ENCODE measurements around the gene SLC25A23.

The SLC25A23 gene

DNA sequence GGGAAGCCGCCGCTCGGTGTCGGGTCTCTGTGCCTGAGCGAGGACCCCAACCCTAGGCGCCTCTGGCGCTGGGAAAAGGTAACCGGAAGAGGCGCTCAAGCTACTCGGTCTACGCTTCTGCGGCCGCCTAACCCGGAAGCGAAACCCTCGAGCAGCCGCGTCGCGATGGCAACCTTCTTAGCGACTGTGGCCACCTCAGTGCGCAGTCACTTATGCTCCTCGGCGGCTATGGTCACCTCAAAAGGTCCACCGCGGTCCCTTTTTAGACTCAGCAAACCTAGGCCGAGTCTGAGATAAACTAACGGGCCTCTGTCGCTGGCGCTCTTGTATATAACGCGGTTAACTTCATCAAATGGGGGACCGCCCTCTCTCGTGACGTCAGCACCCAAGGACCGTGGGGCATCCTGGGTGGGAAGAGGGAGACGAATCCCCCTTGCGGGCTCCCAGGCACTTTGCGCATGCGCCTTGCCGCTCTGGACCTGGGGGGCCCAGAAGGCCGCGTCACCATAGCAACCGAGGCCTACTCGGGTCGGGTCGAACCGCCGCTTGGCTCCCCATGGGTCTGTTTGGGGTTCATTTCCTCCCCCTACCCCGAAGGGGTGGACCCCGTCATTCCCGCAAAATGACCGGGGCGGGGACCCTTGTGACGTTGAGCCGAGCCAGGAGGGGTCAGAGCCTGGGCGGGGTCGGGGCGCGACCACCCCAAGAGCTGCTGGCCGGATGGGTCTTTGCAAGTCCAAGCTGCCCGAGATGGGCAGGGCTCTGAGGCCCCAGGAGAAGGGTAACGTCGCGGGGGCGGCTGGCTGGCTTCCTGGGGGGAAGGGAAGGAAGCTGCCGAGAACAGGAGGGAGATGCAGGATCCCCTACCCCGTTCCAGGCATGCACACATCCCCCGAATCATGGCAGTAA, 66.3 kb downstream of the SLC25A23 start, which contains the start of gene GTF2F1 (continued):
- TF ChIP-seq, protein P1, sequence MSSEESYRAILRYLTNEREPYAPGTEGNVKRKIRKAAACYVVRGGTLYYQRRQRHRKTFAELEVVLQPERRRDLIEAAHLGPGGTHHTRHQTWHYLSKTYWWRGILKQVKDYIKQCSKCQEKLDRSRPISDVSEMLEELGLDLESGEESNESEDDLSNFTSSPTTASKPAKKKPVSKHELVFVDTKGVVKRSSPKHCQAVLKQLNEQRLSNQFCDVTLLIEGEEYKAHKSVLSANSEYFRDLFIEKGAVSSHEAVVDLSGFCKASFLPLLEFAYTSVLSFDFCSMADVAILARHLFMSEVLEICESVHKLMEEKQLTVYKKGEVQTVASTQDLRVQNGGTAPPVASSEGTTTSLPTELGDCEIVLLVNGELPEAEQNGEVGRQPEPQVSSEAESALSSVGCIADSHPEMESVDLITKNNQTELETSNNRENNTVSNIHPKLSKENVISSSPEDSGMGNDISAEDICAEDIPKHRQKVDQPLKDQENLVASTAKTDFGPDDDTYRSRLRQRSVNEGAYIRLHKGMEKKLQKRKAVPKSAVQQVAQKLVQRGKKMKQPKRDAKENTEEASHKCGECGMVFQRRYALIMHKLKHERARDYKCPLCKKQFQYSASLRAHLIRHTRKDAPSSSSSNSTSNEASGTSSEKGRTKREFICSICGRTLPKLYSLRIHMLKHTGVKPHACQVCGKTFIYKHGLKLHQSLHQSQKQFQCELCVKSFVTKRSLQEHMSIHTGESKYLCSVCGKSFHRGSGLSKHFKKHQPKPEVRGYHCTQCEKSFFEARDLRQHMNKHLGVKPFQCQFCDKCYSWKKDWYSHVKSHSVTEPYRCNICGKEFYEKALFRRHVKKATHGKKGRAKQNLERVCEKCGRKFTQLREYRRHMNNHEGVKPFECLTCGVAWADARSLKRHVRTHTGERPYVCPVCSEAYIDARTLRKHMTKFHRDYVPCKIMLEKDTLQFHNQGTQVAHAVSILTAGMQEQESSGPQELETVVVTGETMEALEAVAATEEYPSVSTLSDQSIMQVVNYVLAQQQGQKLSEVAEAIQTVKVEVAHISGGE (tag by site-specific recombination; conservative IDR thresholded peaks at IDR 0.05; ENCODE audit: low read depth), result peak; percentile 89
- TF ChIP-seq KLF16 (tag by site-specific recombination; IDR thresholded peaks at IDR 0.05) (0 out of 2 replicates have a peak, but pooled peaks have one; percentile 36), HOXD13 (CRISPR knock-in tag; IDR thresholded peaks at IDR 0.05; ENCODE audit: borderline replicate concordance) (no peak), ZNF747 (tag by site-specific recombination; IDR thresholded peaks at IDR 0.05) (no peak), SP7 (tag by site-specific recombination; IDR thresholded peaks at IDR 0.05) (peak; percentile 80), ZNF394 (tag by site-specific recombination; IDR thresholded peaks at IDR 0.05; ENCODE audit: borderline replicate concordance) (0 out of 2 replicates have a peak, but pooled peaks have one; percentile 15), ZNF366 (tag by site-specific recombination; conservative IDR thresholded peaks at IDR 0.05) (no peak), ZBTB8A (tag by site-specific recombination; IDR thresholded peaks at IDR 0.05) (peak; percentile 47), ZNF2 (tag by site-specific recombination; IDR thresholded peaks at IDR 0.05) (no peak; the same call in 1 of the 2 replicates), KLF7 (tag by site-specific recombination; IDR thresholded peaks at IDR 0.05; ENCODE audit: borderline replicate concordance) (0 out of 2 replicates have a peak, but pooled peaks have one; percentile 21), ZNF112 (tag by site-specific recombination; IDR thresholded peaks at IDR 0.05) (no peak), GLIS1 (tag by site-specific recombination; IDR thresholded peaks at IDR 0.05) (peak; percentile 94), AEBP2 (tag by site-specific recombination; IDR thresholded peaks at IDR 0.05; ENCODE audit: borderline replicate concordance) (no peak), ZBTB17 (tag by site-specific recombination; IDR thresholded peaks at IDR 0.05) (peak; percentile 82), ZNF214 (tag by site-specific recombination; IDR thresholded peaks at IDR 0.05; ENCODE audit: borderline replicate concordance) (no peak), ZNF341 (tag by site-specific recombination; IDR thresholded peaks at IDR 0.05; ENCODE audit: low read depth) (peak; percentile 93)

DNA sequence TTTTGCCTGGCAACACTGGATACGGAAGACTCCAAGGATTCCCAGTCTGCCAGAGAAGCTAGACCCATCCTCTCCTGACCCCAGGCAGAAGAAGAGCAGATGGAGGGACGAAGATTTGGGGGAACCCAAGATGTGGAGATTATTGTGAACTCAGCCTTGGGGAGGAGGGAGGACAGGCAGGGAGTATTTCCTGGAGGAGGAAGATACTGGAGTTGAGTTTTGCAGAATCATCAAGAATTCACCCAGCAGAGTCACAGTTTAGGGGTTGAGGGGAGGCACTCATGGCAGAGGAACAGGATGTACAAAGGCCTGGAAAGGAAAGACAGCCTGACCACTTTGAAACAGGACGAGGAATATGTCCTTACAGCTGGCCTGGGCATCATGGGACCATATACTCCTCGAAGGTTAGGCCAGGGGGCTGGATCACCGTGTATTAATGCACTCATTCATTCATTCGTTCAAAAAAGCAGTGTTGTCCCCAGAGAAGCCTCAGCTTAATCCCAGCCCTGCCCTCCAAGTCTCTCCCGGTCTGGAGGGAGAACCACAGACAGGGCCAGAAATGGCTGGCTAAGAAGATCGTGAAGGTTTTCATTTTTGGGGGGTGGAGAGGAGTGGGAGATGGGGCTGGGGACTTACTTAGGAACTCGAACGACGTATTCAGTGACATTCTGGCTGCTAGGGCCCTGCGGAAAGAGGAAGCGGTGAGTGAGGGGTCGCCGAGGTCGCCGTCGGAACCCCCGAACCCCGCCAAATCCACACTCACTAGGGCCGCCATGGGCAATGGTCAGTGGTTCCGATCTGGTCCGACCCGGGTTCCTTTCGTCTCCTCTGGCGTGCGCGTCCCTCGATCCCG, 67.1 kb downstream of the SLC25A23 start:
- Histone ChIP-seq H3K27ac (ENCODE audit: extremely low read depth, low read depth, low read length) (peak overlapping the region; percentile 52), H3K36me3 (ENCODE audit: control insufficient read depth in 2 of 2, insufficient read depth in 1 of 2, low read length in 2 of 2) (peaks cover 24 to 43% of the 10 kb centered on the region in 2 experiments), H3K9me3 (ENCODE audit: control insufficient read depth, insufficient read depth, low read depth, low read length) (no peaks in the 10 kb centered on the region), H3K4me1 (ENCODE audit: control insufficient read depth, insufficient read depth, low read length) (peaks cover 6% of the 10 kb centered on the region), H3K4me3 (ENCODE audit: low read depth, low read length) (peak overlapping the region; percentile 73)
- ChIA-PET POLR2A (interaction anchor here (0.5 to 1.5 kb wide), 7 partner anchors 19 to 1649 kb away, joined by 3 to 7 read pairs (median 5); partner anchors contain the start of genes ALKBH7, CLPP and KHSRP), CTCF (interaction anchor here (2.2 kb wide), 1 partner anchor 20 kb away, joined by 5 read pairs; no protein-coding TSS in a partner anchor)
- TF ChIP-seq ZNF48 (tag by site-specific recombination; IDR thresholded peaks at IDR 0.05) (no peak), EGR2 (tag by site-specific recombination; IDR thresholded peaks at IDR 0.05; ENCODE audit: low read depth) (no peak), ZBTB20 (tag by site-specific recombination; IDR thresholded peaks at IDR 0.05) (no peak), SALL2 (tag by site-specific recombination; IDR thresholded peaks at IDR 0.05; ENCODE audit: borderline replicate concordance) (no peak), ZNF610 (tag by site-specific recombination; IDR thresholded peaks at IDR 0.05; ENCODE audit: borderline replicate concordance) (no peak), ZNF513 (tag by site-specific recombination; IDR thresholded peaks at IDR 0.05) (no peak), ZFP69B (tag by site-specific recombination; IDR thresholded peaks at IDR 0.05) (no peak), ZIC2 (tag by site-specific recombination; IDR thresholded peaks at IDR 0.05) (no peak), ATF2 (tag by site-specific recombination; IDR thresholded peaks at IDR 0.05; ENCODE audit: low read depth) (no peak), ZNF248 (tag by site-specific recombination; IDR thresholded peaks at IDR 0.05) (no peak)

Data from HEK293 (cell line).